GM19043 (cell line): ENCODE data around the gene MCF2.
"Not testable (repeated sequence)": the region's sequence is repeated elsewhere in the genome, so short reads cannot be mapped to it uniquely, and the experiment has no call there.

Source experiments
- ATAC-seq: cut with Tn5 transposase; IDR thresholded peaks from one replicate; pipeline ENCODE4 v1.9.1; 2021; ENCODE audit warnings: low read depth; ENCODE audit not compliant: unreplicated experiment

MCF2 gene, protein sequence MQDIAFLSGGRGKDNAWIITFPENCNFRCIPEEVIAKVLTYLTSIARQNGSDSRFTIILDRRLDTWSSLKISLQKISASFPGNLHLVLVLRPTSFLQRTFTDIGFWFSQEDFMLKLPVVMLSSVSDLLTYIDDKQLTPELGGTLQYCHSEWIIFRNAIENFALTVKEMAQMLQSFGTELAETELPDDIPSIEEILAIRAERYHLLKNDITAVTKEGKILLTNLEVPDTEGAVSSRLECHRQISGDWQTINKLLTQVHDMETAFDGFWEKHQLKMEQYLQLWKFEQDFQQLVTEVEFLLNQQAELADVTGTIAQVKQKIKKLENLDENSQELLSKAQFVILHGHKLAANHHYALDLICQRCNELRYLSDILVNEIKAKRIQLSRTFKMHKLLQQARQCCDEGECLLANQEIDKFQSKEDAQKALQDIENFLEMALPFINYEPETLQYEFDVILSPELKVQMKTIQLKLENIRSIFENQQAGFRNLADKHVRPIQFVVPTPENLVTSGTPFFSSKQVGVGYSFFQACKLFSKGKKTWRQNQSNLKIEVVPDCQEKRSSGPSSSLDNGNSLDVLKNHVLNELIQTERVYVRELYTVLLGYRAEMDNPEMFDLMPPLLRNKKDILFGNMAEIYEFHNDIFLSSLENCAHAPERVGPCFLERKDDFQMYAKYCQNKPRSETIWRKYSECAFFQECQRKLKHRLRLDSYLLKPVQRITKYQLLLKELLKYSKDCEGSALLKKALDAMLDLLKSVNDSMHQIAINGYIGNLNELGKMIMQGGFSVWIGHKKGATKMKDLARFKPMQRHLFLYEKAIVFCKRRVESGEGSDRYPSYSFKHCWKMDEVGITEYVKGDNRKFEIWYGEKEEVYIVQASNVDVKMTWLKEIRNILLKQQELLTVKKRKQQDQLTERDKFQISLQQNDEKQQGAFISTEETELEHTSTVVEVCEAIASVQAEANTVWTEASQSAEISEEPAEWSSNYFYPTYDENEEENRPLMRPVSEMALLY

GRCh38 chrX:139708067-139708466 lies at the start of gene MCF2:
Gene MCF2, minus strand, starts transcription at chrX:139708167. Its CDS starts 56,423 bp downstream, at chrX:139651744.
- ATAC-seq: no peak

DNA sequence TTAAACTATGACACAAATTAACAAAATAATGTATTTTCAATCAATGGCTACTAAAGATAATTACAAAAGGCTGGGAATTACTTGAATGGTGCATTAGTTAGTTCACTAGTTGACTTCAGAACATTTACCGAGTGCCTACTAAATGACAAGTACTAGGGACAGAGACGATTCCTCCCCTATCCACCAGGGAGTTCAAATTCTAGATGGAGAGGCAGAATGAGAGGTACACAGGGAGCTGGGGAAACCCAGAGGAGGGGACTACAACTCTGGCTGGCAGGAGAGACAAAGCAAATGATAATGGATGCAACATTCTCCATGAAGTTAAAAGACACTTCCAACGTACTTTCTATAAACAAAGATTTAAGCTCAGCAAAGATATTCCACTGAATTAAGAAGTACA lies 43.1 kb upstream of the MCF2 start:
- ATAC-seq: no peak

GRCh38 chrX:139750390-139750789 lies 42.4 kb upstream of the MCF2 start:
- ATAC-seq: no peak

DNA sequence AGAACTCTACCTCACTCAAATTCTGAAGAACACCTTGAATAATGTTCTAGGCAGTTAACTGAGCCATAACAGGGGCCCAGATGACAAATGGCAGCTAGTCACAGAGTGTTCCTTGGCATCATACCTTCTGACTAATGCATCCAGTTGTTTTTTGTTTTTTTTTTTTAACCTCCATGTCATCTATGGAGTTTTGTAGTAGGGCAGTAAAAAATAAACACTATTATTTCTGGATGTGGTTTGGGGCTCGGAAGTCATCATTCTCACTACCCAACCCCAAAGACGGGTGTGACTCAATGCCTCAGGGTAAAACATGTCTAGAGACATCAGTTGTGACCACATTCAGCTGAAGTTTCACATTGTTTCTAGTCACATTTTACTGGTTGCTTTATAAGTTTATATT lies 31.2 kb upstream of the MCF2 start:
- ATAC-seq: peak; percentile 91

DNA sequence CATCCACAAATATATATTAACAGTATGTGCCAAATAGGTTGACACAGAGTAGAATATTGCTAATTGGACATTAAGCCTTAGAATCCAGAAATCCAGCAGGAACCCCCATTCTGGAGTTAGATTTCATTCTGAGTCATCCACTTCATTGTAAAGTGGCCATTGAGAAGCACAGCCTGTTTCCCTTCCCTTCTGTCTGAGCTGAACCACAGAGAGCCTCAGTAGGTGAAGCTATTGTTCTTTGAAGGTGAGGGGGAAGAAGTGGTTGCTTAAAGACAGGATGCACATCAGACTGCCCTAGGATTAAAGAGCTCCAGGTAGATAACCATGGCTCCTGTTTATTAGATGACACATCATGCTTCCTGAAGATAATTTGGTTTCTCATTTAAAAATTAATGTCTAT lies 30.6 kb upstream of the MCF2 start:
- no peak for ATAC-seq

- ATAC-seq: no peak
These were observed 28.2 kb upstream of the MCF2 start for GRCh38 chrX:139736151-139736550.

- ATAC-seq: no peak
These were observed 27.0 kb upstream of the MCF2 start for GRCh38 chrX:139734996-139735395.

GRCh38 chrX:139725720-139726119 lies 17.8 kb upstream of the MCF2 start:
- ATAC-seq: peak; percentile 87

DNA sequence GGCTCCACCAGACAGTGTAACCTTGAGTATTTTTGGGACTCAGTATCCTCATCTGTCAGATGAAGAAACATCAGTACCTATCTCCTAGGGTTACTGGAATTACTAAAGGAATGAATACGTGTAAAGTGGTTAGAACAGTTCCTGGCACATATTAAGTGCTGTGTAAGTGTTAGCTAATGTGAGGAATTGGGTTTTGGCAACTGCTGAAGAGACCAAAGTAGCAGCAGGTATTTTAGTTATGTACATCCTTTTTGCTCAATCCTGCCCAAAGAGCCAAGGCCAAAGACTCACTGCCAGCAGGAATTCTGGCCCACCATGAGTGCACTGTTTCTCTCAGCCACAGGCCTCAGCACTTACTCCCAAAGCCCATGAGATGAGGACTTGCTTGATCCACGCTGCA lies 16.7 kb upstream of the MCF2 start:
- ATAC-seq: no peak

DNA sequence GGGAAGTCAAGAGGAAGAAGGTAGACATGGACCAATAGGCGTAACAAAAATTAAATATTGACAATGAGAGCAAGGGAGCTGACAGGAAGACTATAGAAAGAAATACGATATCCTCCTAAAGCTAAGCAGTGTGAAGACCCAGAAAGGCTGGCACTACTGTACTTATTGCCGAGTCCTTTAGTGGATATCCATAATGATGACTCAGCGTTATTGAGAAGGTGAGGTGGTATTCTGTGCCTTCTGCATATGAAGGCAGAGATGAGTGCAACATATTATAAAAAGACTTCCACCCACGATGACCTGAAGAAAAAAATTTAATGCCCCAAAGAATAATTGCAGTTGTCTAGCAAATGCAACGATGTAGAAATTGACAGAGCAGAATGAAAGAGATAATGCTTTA lies 13.0 kb upstream of the MCF2 start:
- ATAC-seq: no peak

DNA sequence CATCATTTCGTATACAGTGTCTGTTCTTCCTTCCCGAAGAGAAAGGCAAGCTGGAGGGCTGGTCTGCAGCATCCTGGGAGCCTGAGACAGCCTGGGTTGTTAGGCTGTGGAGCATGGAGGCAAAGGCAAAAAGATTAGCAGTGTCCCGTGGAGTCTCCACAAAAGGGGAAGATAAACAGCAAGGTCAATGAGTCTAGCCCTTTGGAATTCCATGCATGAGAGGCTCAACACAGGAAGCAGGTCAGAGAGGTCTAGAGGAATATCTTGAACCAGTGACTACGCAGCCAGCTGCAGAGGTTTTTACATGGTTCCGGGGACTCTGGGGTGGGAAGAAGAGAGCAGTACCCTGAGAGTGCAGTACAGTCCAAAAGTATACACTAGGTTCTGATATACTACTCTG lies 12.2 kb upstream of the MCF2 start:
- ATAC-seq: no peak

DNA sequence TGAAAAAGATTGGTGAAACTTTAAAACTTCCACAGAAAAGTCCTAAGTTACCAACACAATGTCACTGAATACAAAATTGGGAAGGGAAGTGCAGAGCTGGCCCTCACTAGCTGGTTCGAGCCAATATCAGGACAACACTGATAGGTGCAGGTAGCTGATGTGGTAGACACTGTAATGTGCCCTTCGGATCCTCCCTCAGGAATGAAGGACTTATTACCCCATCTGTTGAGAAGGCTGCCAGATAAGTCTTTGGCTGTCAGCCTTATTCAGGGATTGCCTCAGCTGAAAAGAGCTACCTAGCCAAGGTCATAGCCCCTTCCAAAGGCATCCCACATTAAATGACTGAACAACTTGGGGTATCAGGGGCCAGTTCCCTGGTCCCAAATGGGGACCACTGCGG lies 5.3 kb downstream of the MCF2 start:
- ATAC-seq: no peak

DNA sequence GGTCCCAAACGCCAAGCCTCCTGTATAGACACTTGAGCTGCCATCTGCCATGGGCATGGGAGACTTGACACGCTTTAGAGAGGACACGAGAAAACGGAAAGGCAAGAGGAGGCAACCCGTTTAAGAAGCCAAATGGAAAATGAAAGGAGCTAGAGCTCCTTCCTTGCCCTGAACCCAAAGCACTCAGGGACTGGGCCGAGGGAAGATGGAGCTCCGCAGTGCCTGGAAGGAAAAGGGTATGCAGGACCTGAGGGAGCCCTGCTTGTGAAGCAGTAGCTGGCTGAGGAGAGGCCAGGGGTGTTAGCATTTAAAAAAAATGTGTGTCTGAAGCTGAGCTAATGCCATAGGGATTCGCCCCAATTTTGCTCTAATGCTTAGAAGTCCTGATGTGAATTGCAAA lies 15.1 kb downstream of the MCF2 start:
- ATAC-seq: no peak

GRCh38 chrX:139692506-139692849 lies 15.5 kb downstream of the MCF2 start:
- ATAC-seq: no peak

- ATAC-seq: no peak
These were observed 16.0 kb downstream of the MCF2 start for GRCh38 chrX:139691843-139692505.

- no peak for ATAC-seq
These were observed 16.5 kb downstream of the MCF2 start for GRCh38 chrX:139691493-139691842.

GRCh38 chrX:139685175-139685574 lies 22.8 kb downstream of the MCF2 start:
- ATAC-seq: not testable (repeated sequence)

GRCh38 chrX:139680356-139680755 lies 27.6 kb downstream of the MCF2 start:
- no peak for ATAC-seq

GRCh38 chrX:139647597-139647996 lies 60.4 kb downstream of the MCF2 start:
- ATAC-seq: no peak

DNA sequence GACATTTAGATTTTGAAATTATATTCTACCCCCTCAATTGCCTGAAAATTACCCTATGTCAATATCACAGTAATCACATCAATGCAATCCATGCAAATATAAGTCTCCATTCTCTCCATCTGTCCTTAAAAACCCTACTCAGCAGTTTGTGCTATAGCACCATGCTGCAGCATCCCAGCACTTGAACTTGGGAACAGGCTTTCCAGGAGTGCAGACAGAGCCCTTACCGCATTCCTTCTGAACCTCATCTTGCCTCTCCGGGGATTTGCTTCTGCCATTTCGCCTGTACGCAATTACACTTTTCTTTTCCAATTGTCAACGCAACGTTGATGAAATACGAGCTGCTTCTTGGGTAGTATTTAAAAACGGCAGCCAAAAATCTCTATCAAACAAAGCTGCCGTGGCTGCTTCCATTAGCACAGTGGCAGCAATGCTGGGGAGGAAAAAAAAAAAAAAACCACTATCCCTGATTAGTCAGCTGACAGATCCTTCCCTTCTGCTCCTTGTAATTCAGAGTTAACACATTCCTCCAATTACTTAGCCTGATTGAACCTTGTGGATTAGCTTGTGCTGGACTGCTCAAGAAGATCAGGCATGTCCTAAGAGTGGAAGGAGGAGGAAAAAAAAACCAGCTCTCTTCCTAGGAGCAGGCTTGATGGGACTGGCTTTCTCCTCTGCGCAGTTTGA lies 65.6 kb downstream of the MCF2 start:
- ATAC-seq: no peak

DNA sequence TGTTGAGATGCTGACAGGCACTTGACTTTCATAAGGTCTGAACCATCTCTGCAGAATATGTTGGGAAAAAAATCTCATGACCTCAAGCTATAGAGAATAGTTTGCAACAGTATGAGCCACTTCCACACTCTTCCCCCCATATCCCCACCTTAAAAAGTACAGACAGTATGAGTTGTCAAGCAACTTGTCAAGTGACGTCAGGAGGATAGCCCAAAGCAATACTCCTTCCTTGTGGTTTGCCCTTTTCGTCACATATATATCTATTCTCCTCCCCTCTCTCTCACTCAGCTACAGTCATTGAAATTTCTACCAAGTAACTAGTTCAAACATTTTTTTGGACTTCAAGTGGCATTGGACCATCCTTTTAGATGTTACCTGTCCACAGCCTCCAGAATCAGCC lies 67.7 kb downstream of the MCF2 start:
- ATAC-seq: no peak
